NCI-H2196 treated with DMSO at 0.1 percent for 48 hours (cell line): ENCODE data around the gene CCR5.
"Not testable (repeated sequence)": the region's sequence is repeated elsewhere in the genome, so short reads cannot be mapped to it uniquely, and the experiment has no call there.

Source experiments
- DNase-seq: peaks from one replicate; lab custom pipeline; 2025; ENCODE audit not compliant: unreplicated experiment; lab: John Stamatoyannopoulos, UW

CCR5 gene

GRCh38 chr3:46370839-46371518 lies at the start of gene CCR5:
CCR5 (plus strand) TSS chr3:46370946; CDS start chr3:46372903, 1,957 bp downstream.
- no peak for DNase-seq

- DNase-seq = no peak
Observed at GRCh38 chr3:46321461-46322104, 49.2 kb upstream of the CCR5 start.

GRCh38 chr3:46324036-46324435 lies 46.7 kb upstream of the CCR5 start:
- no peak for DNase-seq

- no peak for DNase-seq
Observed at GRCh38 chr3:46325645-46326300, 45.0 kb upstream of the CCR5 start.

GRCh38 chr3:46330676-46331075 lies 40.1 kb upstream of the CCR5 start:
- DNase-seq = not testable (repeated sequence)

GRCh38 chr3:46334741-46335478 lies 35.8 kb upstream of the CCR5 start:
- no peak for DNase-seq

GRCh38 chr3:46335541-46335940 lies 35.2 kb upstream of the CCR5 start:
- DNase-seq = no peak

- DNase-seq = no peak
Observed at GRCh38 chr3:46337911-46338310, 32.8 kb upstream of the CCR5 start.

GRCh38 chr3:46338840-46339239 lies 31.9 kb upstream of the CCR5 start:
- no peak for DNase-seq

- DNase-seq = no peak
Observed at GRCh38 chr3:46344476-46344875, 26.3 kb upstream of the CCR5 start.

GRCh38 chr3:46348823-46349482 lies 21.8 kb upstream of the CCR5 start:
- no peak for DNase-seq

- DNase-seq = no peak
Observed at GRCh38 chr3:46349484-46350261, 21.1 kb upstream of the CCR5 start.

GRCh38 chr3:46350262-46350565 lies 20.5 kb upstream of the CCR5 start:
- no peak for DNase-seq

- DNase-seq = no peak
Observed at GRCh38 chr3:46351646-46352045, 19.1 kb upstream of the CCR5 start.

GRCh38 chr3:46353090-46353489 lies 17.7 kb upstream of the CCR5 start:
- no peak for DNase-seq

- DNase-seq = no peak
Observed at GRCh38 chr3:46353647-46354410, 16.9 kb upstream of the CCR5 start, which contains the start of gene CCR2. CCR2 (plus strand) TSS chr3:46354111; CDS start chr3:46357528, 3,417 bp downstream.

- DNase-seq = no peak
Observed at GRCh38 chr3:46354478-46354877, 16.3 kb upstream of the CCR5 start.

GRCh38 chr3:46354984-46355383 lies 15.8 kb upstream of the CCR5 start:
- DNase-seq = no peak

GRCh38 chr3:46356276-46356675 lies 14.5 kb upstream of the CCR5 start:
- DNase-seq = no peak

GRCh38 chr3:46356909-46357308 lies 13.8 kb upstream of the CCR5 start:
- peak; percentile 25 for DNase-seq
